Tibial nerve (tissue), 4 donors: Measurements from ENCODE around the gene PSME3IP1. TPM values are rescaled to one million over a fixed set of nuclear protein-coding genes. Genes with fewer than 3 reads are reported as not detected.
A peak's percentile ranks its signal among the peaks of the same experiment; 100 is the strongest.

Source experiments
- DNase-seq, 2 donors: peaks; one replicate each; pipeline ENCODE4 v3.0.0-alpha.2; 2019; ENCODE audit warnings: low spot score in 2 of 2
- H3K27ac ChIP-seq, 4 donors: fragments of 200-600 bp; sonication (generic) in 3 of 4; one replicate each; pipeline ENCODE4 v1.5.1; 2017 to 2019; ENCODE audit warnings: mild to moderate bottlenecking in 1 of 4
- H3K27me3 ChIP-seq, 2 donors: fragments of 200-600 bp; sonication (generic) in 1 of 2; one replicate each; pipeline versions ENCODE4 v1.5.1 to v1.6.0; 2017 to 2019
- H3K36me3 ChIP-seq, 3 donors: fragments of 200-600 bp; sonication (generic); one replicate each; pipeline ENCODE4 v1.5.1; 2018 to 2019
- H3K4me1 ChIP-seq, 4 donors: fragments of 200-600 bp; sonication (generic) in 3 of 4; one replicate each; pipeline ENCODE4 v1.5.1; 2017 to 2019
- H3K4me3 ChIP-seq, 4 donors: fragments of 200-600 bp; sonication (generic) in 3 of 4; one replicate each; pipeline ENCODE4 v1.5.1; 2017 to 2019; ENCODE audit warnings: mild to moderate bottlenecking in 1 of 4, moderate library complexity in 1 of 4
- H3K9me3 ChIP-seq, 4 donors: fragments of 200-600 bp; sonication (generic) in 3 of 4; one replicate each; pipeline ENCODE4 v1.5.1; 2017 to 2019
- CTCF ChIP-seq, 5 experiments: fragments of 200-600 bp in 3 of 5; fragments of 450-650 bp in 2 of 5; sonication (generic) in 3 of 5; IDR thresholded peaks; one replicate each; pipeline ENCODE4 v1.5.1; 2016 to 2019; ENCODE audit warnings: antibody characterized with exemption in 5 of 5, mild to moderate bottlenecking in 3 of 5, moderate library complexity in 2 of 5
- EP300 ChIP-seq, 2 donors: sonication (generic); formaldehyde crosslinking; IDR thresholded peaks; one replicate each; pipeline ENCODE4 v1.6.1; 2017; ENCODE audit warnings: antibody characterized with exemption in 2 of 2, mild to moderate bottlenecking in 1 of 2
- POLR2A ChIP-seq, 2 donors: fragments of 450-650 bp; IDR thresholded peaks; one replicate each; pipeline ENCODE4 v1.6.1; 2017; ENCODE audit warnings: antibody characterized with exemption in 2 of 2, mild to moderate bottlenecking in 2 of 2, moderate library complexity in 2 of 2
- WGBS, 2 donors: methylation state at CpG; one replicate each; pipeline ENCODE4 v1.1.5; 2018; 5-methylcytosine and 5-hydroxymethylcytosine counted together
- total RNA-seq, 4 donors: library from RNA; depleted of rRNA; stranded (reverse); fragments of >200 nt; gene quantifications; one replicate each; pipeline ENCODE4 v1.1.0, GENCODE V29; 2016

PSME3IP1 gene
- total RNA-seq, 4 donors from 2014 or later, result 58.4 to 100 (median 69.7) TPM

- peak in 1 of 2 donors; percentile 30 for DNase-seq
- Histone ChIP-seq H3K27ac (peak overlapping the region; percentile 64 to 95 (median 84)), H3K36me3 (peaks cover 0 to 49% (median 0%) of the 10 kb centered on the region in 3 donors), H3K27me3 (no peaks in the 10 kb centered on the region), H3K4me1 (peaks cover 0 to 46% (median 7%) of the 10 kb centered on the region in 4 donors), H3K9me3 (no peaks in the 10 kb centered on the region), H3K4me3 (no peak overlapping the region)
- TF ChIP-seq EP300 (IDR thresholded peaks at IDR 0.05) (peak in 1 of 2 donors; percentile 86), POLR2A (IDR thresholded peaks at IDR 0.05) (no peak)
- WGBS, 2 donors, result 41 to 52% methylated on average over 16 to 17 of the region's 17 CpGs
Observed at GRCh38 chr16:57131351-57131970, 54.4 kb downstream of the PSME3IP1 start.

GRCh38 chr16:57130950-57131321 is 54.9 kb downstream of the PSME3IP1 start:
- peak overlapping the region; percentile 62 to 95 (median 84) for H3K27ac ChIP-seq
- TF ChIP-seq POLR2A (IDR thresholded peaks at IDR 0.05), result no peak
- no peak for TF ChIP-seq CTCF (IDR thresholded peaks at IDR 0.05)
- no peak for TF ChIP-seq EP300 (IDR thresholded peaks at IDR 0.05)
- H3K27me3 ChIP-seq, result no peaks in the 10 kb centered on the region
- 77 to 93% methylated on average over 6 of the region's 6 CpGs for WGBS, 2 donors
- H3K4me3 ChIP-seq, result no peak overlapping the region
- peaks cover 0 to 46% (median 7%) of the 10 kb centered on the region in 4 donors for H3K4me1 ChIP-seq
- DNase-seq, result no peak
- H3K36me3 ChIP-seq, result peaks cover 0 to 49% (median 0%) of the 10 kb centered on the region in 3 donors
- no peaks in the 10 kb centered on the region for H3K9me3 ChIP-seq

- Histone ChIP-seq H3K4me3 (no peak overlapping the region), H3K36me3 (peaks cover 0 to 52% (median 0%) of the 10 kb centered on the region in 3 donors), H3K27me3 (no peaks in the 10 kb centered on the region), H3K9me3 (no peaks in the 10 kb centered on the region), H3K4me1 (peaks cover 0 to 46% (median 7%) of the 10 kb centered on the region in 4 donors), H3K27ac (peak overlapping the region in 2 of 4 donors; percentile 92 to 95)
- no peak for TF ChIP-seq POLR2A (IDR thresholded peaks at IDR 0.05)
- TF ChIP-seq CTCF (IDR thresholded peaks at IDR 0.05), result no peak
- no peak for TF ChIP-seq EP300 (IDR thresholded peaks at IDR 0.05)
- WGBS, 2 donors, result 62 to 77% methylated on average over 11 of the region's 11 CpGs
- DNase-seq, result no peak
Observed at GRCh38 chr16:57128771-57129389, 57.0 kb downstream of the PSME3IP1 start.

- Histone ChIP-seq H3K4me1 (peaks cover 0 to 39% (median 6%) of the 10 kb centered on the region in 4 donors), H3K27me3 (no peaks in the 10 kb centered on the region), H3K36me3 (peaks cover 0 to 62% (median 0%) of the 10 kb centered on the region in 3 donors), H3K27ac (peak overlapping the region in 2 of 4 donors; percentile 92 to 95), H3K4me3 (no peak overlapping the region), H3K9me3 (no peaks in the 10 kb centered on the region)
- WGBS, 2 donors, result 94 to 96% methylated on average over 7 of the region's 7 CpGs
- no peak for TF ChIP-seq CTCF (IDR thresholded peaks at IDR 0.05)
- no peak for TF ChIP-seq EP300 (IDR thresholded peaks at IDR 0.05)
- TF ChIP-seq POLR2A (IDR thresholded peaks at IDR 0.05), result no peak
- DNase-seq, result no peak
Observed at GRCh38 chr16:57127836-57128235, 58.0 kb downstream of the PSME3IP1 start.

GRCh38 chr16:57127037-57127763 is 58.6 kb downstream of the PSME3IP1 start:
- DNase-seq, result no peak
- 86 to 95% methylated on average over 4 to 5 of the region's 5 CpGs for WGBS, 2 donors
- TF ChIP-seq POLR2A (IDR thresholded peaks at IDR 0.05) (no peak), CTCF (IDR thresholded peaks at IDR 0.05) (no peak), EP300 (IDR thresholded peaks at IDR 0.05) (no peak)
- no peaks in the 10 kb centered on the region for H3K9me3 ChIP-seq
- H3K36me3 ChIP-seq, result peaks cover 0 to 69% (median 0%) of the 10 kb centered on the region in 3 donors
- peak overlapping the region in 2 of 4 donors; percentile 92 to 95 for H3K27ac ChIP-seq
- H3K27me3 ChIP-seq, result no peaks in the 10 kb centered on the region
- H3K4me1 ChIP-seq, result peaks cover 0 to 33% (median 2%) of the 10 kb centered on the region in 4 donors
- no peak overlapping the region for H3K4me3 ChIP-seq
